Measurements from ENCODE around the gene TBL1XR1. TPM values are rescaled to one million over a fixed set of nuclear protein-coding genes. Genes with fewer than 3 reads are reported as not detected.

TBL1XR1 gene
- total and polyA plus RNA-seq, 2 of the 4 experiments (the other 2 are of a cell fraction): 25.2 to 170 TPM

GRCh38 chr3:177041021-177041729, 156.1 kb downstream of the TBL1XR1 start (continued):
- TF ChIP-seq RAD21 (IDR thresholded peaks at IDR 0.05; ENCODE audit: low read length) (no peak), NFE2L2 (IDR thresholded peaks at IDR 0.05; ENCODE audit: low read depth, low read length) (no peak), BHLHE40 (IDR thresholded peaks at IDR 0.05; ENCODE audit: low read depth, low read length) (no peak), RFX5 (IDR thresholded peaks at IDR 0.05; ENCODE audit: low read depth, low read length) (no peak), MAZ (IDR thresholded peaks at IDR 0.05; ENCODE audit: borderline replicate concordance, low read depth, low read length) (no peak)
- TF ChIP-seq, protein P1, sequence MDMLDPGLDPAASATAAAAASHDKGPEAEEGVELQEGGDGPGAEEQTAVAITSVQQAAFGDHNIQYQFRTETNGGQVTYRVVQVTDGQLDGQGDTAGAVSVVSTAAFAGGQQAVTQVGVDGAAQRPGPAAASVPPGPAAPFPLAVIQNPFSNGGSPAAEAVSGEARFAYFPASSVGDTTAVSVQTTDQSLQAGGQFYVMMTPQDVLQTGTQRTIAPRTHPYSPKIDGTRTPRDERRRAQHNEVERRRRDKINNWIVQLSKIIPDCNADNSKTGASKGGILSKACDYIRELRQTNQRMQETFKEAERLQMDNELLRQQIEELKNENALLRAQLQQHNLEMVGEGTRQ (IDR thresholded peaks at IDR 0.05; ENCODE audit: low read depth, low read length): no peak

All from IMR-90 (cell line).